Measurements from ENCODE around the gene CHEK2.
"Not testable (repeated sequence)": the region's sequence is repeated elsewhere in the genome, so short reads cannot be mapped to it uniquely, and the experiment has no call there.

The CHEK2 gene

GRCh38 chr22:28689796-28690195, 51.8 kb downstream of the CHEK2 start:
- DNase-seq (ENCODE audit: low spot score) = not testable (repeated sequence)

GRCh38 chr22:28682966-28683365, 58.7 kb downstream of the CHEK2 start:
- DNase-seq (ENCODE audit: low spot score) = not testable (repeated sequence)

GRCh38 chr22:28680813-28681490, 60.7 kb downstream of the CHEK2 start:
- not testable (repeated sequence) for DNase-seq (ENCODE audit: low spot score)

- peak; percentile 76 for DNase-seq (ENCODE audit: low spot score)
Measured at GRCh38 chr22:28679611-28680287, 61.9 kb downstream of the CHEK2 start, which contains the start of gene TTC28. TSS of gene TTC28 (minus strand) at chr22:28679840. CDS start at chr22:28679723, 117 bp downstream.

GRCh38 chr22:28678778-28679610, 62.6 kb downstream of the CHEK2 start:
- DNase-seq (ENCODE audit: low spot score) = peak; percentile 8

GRCh38 chr22:28678170-28678569, 63.5 kb downstream of the CHEK2 start:
- not testable (repeated sequence) for DNase-seq (ENCODE audit: low spot score)

GRCh38 chr22:28674121-28674563, 67.5 kb downstream of the CHEK2 start:
- no peak for DNase-seq (ENCODE audit: low spot score)

- DNase-seq (ENCODE audit: low spot score) = no peak
Measured at GRCh38 chr22:28670756-28671155, 70.9 kb downstream of the CHEK2 start.

GRCh38 chr22:28670161-28670560, 71.5 kb downstream of the CHEK2 start:
- no peak for DNase-seq (ENCODE audit: low spot score)

GRCh38 chr22:28669387-28669786, 72.2 kb downstream of the CHEK2 start:
- no peak for DNase-seq (ENCODE audit: low spot score)

GRCh38 chr22:28663569-28663942, 78.1 kb downstream of the CHEK2 start:
- not testable (repeated sequence) for DNase-seq (ENCODE audit: low spot score)

GRCh38 chr22:28658448-28658847, 83.2 kb downstream of the CHEK2 start:
- DNase-seq (ENCODE audit: low spot score) = no peak

GRCh38 chr22:28656181-28656580, 85.4 kb downstream of the CHEK2 start:
- no peak for DNase-seq (ENCODE audit: low spot score)

- DNase-seq (ENCODE audit: low spot score) = no peak
Measured at GRCh38 chr22:28650463-28650862, 91.2 kb downstream of the CHEK2 start.

- DNase-seq (ENCODE audit: low spot score) = no peak
Measured at GRCh38 chr22:28648792-28649191, 92.8 kb downstream of the CHEK2 start.

GRCh38 chr22:28647216-28647615, 94.4 kb downstream of the CHEK2 start:
- DNase-seq (ENCODE audit: low spot score) = no peak

GRCh38 chr22:28639321-28639720, 102.3 kb downstream of the CHEK2 start:
- no peak for DNase-seq (ENCODE audit: low spot score)

Data from globus pallidus (tissue), 1 donor.